ENCODE results near the gene GABRG3.

GABRG3 gene

DNA sequence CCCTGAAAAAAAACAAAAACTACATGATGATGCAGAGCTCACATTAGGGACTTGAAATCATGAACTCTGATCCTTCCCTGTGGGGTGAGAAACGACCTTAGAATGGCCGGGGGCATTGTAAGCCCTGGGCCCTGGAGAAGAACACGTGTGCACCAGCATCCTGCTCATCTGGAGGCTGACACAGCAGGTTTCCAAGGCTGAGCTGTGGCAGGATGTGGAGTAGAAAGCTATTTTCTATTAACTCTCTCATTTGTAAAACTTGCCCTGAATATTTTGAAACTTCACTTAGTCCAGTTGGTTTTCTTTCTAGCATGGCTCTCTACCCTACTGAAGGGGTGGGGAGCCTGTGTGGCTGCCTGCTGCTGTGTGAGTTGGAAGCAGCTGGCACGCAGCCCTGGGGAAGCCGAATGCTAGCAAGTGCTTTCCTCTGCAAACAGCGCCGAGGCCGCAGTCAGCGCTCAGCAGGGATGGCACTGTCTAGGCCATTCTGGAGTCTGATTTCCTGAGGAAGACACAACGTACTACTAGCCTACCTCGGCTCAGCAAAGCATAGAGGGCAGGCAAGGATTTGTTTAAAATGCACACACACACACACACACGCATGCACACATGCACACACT lies 58.0 kb downstream of the GABRG3 start:
- no peak for TF ChIP-seq ZNF565 (CRISPR knock-in tag; conservative IDR thresholded peaks at IDR 0.05; ENCODE audit: low read depth)
- TF ChIP-seq ESRRG (CRISPR knock-in tag; IDR thresholded peaks at IDR 0.05), result no peak
- no peak for TF ChIP-seq ZC3H10 (CRISPR knock-in tag; IDR thresholded peaks at IDR 0.05)
- TF ChIP-seq GLIS3 (CRISPR knock-in tag; IDR thresholded peaks at IDR 0.05), result no peak
- TF ChIP-seq, protein P1, sequence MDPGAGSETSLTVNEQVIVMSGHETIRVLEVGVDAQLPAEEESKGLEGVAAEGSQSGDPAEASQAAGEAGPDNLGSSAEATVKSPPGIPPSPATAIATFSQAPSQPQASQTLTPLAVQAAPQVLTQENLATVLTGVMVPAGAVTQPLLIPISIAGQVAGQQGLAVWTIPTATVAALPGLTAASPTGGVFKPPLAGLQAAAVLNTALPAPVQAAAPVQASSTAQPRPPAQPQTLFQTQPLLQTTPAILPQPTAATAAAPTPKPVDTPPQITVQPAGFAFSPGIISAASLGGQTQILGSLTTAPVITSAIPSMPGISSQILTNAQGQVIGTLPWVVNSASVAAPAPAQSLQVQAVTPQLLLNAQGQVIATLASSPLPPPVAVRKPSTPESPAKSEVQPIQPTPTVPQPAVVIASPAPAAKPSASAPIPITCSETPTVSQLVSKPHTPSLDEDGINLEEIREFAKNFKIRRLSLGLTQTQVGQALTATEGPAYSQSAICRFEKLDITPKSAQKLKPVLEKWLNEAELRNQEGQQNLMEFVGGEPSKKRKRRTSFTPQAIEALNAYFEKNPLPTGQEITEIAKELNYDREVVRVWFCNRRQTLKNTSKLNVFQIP (CRISPR knock-in tag; IDR thresholded peaks at IDR 0.05; ENCODE audit: borderline replicate concordance, low read depth), result no peak
- no peak for TF ChIP-seq ZFP30 (CRISPR knock-in tag; IDR thresholded peaks at IDR 0.05)
- TF ChIP-seq PATZ1 (CRISPR knock-in tag; IDR thresholded peaks at IDR 0.05; ENCODE audit: borderline replicate concordance), result no peak
- TF ChIP-seq ISL1 (CRISPR knock-in tag; IDR thresholded peaks at IDR 0.05), result no peak
- no peak for TF ChIP-seq ZNF70 (CRISPR knock-in tag; IDR thresholded peaks at IDR 0.05)
- TF ChIP-seq OSR1 (CRISPR knock-in tag; IDR thresholded peaks at IDR 0.05), result no peak
- TF ChIP-seq ZFP3 (CRISPR knock-in tag; IDR thresholded peaks at IDR 0.05), result no peak
- no peak for TF ChIP-seq ZNF8 (CRISPR knock-in tag; IDR thresholded peaks at IDR 0.05)
- no peak for TF ChIP-seq RARB (CRISPR knock-in tag; IDR thresholded peaks at IDR 0.05)
- no peak for TF ChIP-seq TSHZ2 (CRISPR knock-in tag; IDR thresholded peaks at IDR 0.05)
- TF ChIP-seq CSDC2 (CRISPR knock-in tag; IDR thresholded peaks at IDR 0.05), result no peak
- TF ChIP-seq, protein P2, sequence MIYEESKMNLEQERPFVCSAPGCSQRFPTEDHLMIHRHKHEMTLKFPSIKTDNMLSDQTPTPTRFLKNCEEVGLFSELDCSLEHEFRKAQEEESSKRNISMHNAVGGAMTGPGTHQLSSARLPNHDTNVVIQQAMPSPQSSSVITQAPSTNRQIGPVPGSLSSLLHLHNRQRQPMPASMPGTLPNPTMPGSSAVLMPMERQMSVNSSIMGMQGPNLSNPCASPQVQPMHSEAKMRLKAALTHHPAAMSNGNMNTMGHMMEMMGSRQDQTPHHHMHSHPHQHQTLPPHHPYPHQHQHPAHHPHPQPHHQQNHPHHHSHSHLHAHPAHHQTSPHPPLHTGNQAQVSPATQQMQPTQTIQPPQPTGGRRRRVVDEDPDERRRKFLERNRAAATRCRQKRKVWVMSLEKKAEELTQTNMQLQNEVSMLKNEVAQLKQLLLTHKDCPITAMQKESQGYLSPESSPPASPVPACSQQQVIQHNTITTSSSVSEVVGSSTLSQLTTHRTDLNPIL (CRISPR knock-in tag; IDR thresholded peaks at IDR 0.05; ENCODE audit: low read depth), result no peak
- no peak for TF ChIP-seq PPARA (CRISPR knock-in tag; IDR thresholded peaks at IDR 0.05; ENCODE audit: borderline replicate concordance)
- ATAC-seq, result no peak

GRCh38 chr15:27036210-27036609 lies 65.2 kb downstream of the GABRG3 start:
- ATAC-seq, result no peak
- no peak for TF ChIP-seq RARB (CRISPR knock-in tag; IDR thresholded peaks at IDR 0.05)
- no peak for TF ChIP-seq ZNF70 (CRISPR knock-in tag; IDR thresholded peaks at IDR 0.05)
- TF ChIP-seq BACH2 (CRISPR knock-in tag; IDR thresholded peaks at IDR 0.05; ENCODE audit: borderline replicate concordance), result no peak
- no peak for TF ChIP-seq ZFP30 (CRISPR knock-in tag; IDR thresholded peaks at IDR 0.05)
- no peak for TF ChIP-seq CSRNP3 (CRISPR knock-in tag; IDR thresholded peaks at IDR 0.05)
- no peak for TF ChIP-seq OSR1 (CRISPR knock-in tag; IDR thresholded peaks at IDR 0.05)
- no peak for TF ChIP-seq PPARA (CRISPR knock-in tag; IDR thresholded peaks at IDR 0.05; ENCODE audit: borderline replicate concordance)
- no peak for TF ChIP-seq ZNF8 (CRISPR knock-in tag; IDR thresholded peaks at IDR 0.05)
- TF ChIP-seq TCF4 (CRISPR knock-in tag; IDR thresholded peaks at IDR 0.05; ENCODE audit: borderline replicate concordance), result no peak
- TF ChIP-seq ISL1 (CRISPR knock-in tag; IDR thresholded peaks at IDR 0.05), result no peak
- no peak for TF ChIP-seq PATZ1 (CRISPR knock-in tag; IDR thresholded peaks at IDR 0.05; ENCODE audit: borderline replicate concordance)
- TF ChIP-seq SNAI2 (CRISPR knock-in tag; IDR thresholded peaks at IDR 0.05), result no peak
- no peak for TF ChIP-seq ARNTL (CRISPR knock-in tag; IDR thresholded peaks at IDR 0.05; ENCODE audit: borderline replicate concordance, low read depth)
- no peak for TF ChIP-seq ESRRG (CRISPR knock-in tag; IDR thresholded peaks at IDR 0.05)
- no peak for TF ChIP-seq TOX (CRISPR knock-in tag; IDR thresholded peaks at IDR 0.05; ENCODE audit: borderline replicate concordance)
- TF ChIP-seq ZFP3 (CRISPR knock-in tag; IDR thresholded peaks at IDR 0.05), result no peak
- TF ChIP-seq TSHZ2 (CRISPR knock-in tag; IDR thresholded peaks at IDR 0.05), result no peak
- TF ChIP-seq, protein P2 (CRISPR knock-in tag; IDR thresholded peaks at IDR 0.05; ENCODE audit: low read depth), result no peak

All from SK-N-SH treated with all-trans-retinoic acid at 6 μM for 48 hours (cell line).